GOT3 (cell line): ENCODE data around the gene S1PR4.
"Not testable (repeated sequence)": the region's sequence is repeated elsewhere in the genome, so short reads cannot be mapped to it uniquely, and the experiment has no call there.

Source experiments
- DNase-seq: peaks from one replicate; lab custom pipeline; 2025; ENCODE audit warnings: mixed read lengths; lab: John Stamatoyannopoulos, UW

Gene S1PR4

GRCh38 chr19:3179739-3180293 is 1.2 kb downstream of the S1PR4 start:
- no peak for DNase-seq

GRCh38 chr19:3183721-3184641 is 5.4 kb downstream of the S1PR4 start:
- DNase-seq: no peak

GRCh38 chr19:3184847-3185460 is 6.4 kb downstream of the S1PR4 start:
- DNase-seq: no peak

- DNase-seq: peak; percentile 85
These were observed 7.0 kb downstream of the S1PR4 start, which contains the start of gene NCLN for GRCh38 chr19:3185461-3186159. NCLN (plus strand) TSS chr19:3185930; CDS start chr19:3186031, 101 bp downstream.

- DNase-seq: no peak
These were observed 7.7 kb downstream of the S1PR4 start for GRCh38 chr19:3186160-3186688.

GRCh38 chr19:3186891-3187661 is 8.5 kb downstream of the S1PR4 start:
- DNase-seq: no peak

- no peak for DNase-seq
These were observed 9.3 kb downstream of the S1PR4 start for GRCh38 chr19:3187662-3188511.

GRCh38 chr19:3188627-3189596 is 10.3 kb downstream of the S1PR4 start:
- no peak for DNase-seq

GRCh38 chr19:3189702-3190469 is 11.3 kb downstream of the S1PR4 start:
- DNase-seq: no peak

GRCh38 chr19:3190470-3190770 is 11.9 kb downstream of the S1PR4 start:
- no peak for DNase-seq

GRCh38 chr19:3190921-3191805 is 12.6 kb downstream of the S1PR4 start:
- DNase-seq: no peak

GRCh38 chr19:3191806-3192104 is 13.2 kb downstream of the S1PR4 start:
- not testable (repeated sequence) for DNase-seq

GRCh38 chr19:3192228-3192635 is 13.7 kb downstream of the S1PR4 start:
- no peak for DNase-seq

GRCh38 chr19:3192684-3193083 is 14.1 kb downstream of the S1PR4 start:
- no peak for DNase-seq

GRCh38 chr19:3193256-3194105 is 14.9 kb downstream of the S1PR4 start:
- DNase-seq: no peak
